ENCODE measurements around the gene CASZ1.

CASZ1 gene

DNA sequence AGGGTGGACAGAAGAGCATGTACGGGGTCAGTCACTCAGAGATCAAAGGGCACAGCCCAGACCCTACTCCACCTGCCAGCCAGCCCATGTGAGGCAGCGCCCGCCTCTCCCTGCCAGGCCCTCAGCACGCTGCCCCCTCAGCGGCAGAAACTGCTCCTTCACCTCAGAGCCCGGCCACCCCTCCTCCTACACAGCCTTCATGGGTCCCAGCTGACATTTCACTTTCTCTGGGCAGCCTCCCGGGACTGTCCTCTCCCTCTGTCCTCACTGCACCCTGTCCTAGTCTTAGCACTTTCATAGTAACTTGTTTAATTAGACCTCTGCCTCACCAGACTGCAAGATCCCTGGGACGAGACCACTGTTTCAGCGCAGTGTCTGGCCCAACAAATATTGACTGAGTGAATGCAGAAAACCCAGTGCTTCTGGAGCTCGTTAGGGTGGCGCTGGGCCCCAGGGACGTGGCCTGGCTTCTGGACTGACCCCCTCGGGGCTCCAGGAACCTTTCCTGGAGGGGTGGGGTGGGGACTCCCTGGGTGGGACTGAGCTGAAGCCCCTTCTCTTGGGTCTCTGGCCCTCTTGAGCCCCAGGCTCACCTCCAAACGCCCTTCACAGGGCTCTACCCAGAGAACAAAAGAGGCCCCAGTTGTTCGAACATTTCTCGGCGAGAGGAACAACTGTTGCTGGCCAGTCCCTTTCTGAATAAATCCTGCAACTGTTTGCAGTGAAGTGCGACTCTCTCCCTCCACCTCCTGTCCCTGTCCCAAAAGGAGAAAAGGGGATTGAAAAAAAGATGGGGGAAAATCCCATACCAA lies 114.9 kb downstream of the CASZ1 start:
- no peak for DNase-seq

DNA sequence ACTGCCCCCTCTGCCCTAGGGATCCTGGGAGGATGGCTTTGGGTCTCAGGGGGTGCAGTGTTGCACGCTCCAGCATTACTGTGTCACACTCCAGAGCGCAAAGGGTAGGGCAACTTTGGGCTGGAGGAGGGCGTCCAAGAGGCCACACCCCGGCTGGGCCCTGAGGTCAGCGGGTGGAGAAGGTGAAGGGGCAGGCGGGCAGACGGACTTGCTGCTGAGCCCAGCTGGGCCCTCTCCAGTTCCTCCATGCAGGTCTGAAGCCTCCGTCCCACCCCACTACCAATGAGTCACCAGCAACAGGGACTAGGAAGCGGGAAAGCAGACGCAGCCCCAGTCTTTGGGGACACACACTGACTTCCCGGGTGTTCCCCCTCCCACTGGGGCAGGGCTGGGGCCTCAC lies 116.0 kb downstream of the CASZ1 start:
- no peak for DNase-seq

DNA sequence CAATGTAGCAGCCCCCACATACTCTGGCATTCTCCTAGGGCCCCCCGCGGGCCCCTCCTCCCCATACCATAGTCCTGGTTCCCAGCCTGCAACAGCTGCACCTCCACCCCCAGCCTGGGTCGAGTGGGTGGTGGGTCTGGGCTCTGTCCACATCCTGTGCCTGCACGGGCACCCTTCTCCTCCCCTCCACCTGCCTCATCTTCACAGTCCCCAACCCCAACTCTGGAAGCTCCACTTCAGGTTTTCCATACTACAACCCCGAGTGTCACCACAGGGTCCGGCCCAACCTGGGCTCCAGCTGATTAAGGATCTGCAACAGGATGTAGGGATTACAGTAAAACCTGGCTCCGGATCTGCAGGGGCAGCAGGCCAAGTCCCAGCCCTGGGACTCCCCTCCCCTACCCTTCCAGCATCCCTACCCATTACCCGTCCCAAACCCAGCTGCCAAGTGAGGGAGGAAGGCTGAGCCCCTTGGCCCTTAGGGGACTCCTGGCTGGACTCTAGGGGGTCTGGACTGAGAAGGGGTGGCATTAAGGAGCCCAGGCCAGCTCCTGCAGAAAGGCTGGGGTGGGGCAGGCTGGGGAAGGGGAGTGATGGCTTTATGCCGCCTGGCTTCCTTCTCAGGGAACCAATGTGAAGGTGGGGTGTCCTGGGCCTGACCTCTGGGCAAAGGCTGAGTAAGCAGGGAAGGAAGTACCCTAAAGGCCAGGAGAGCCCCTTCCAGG lies 116.8 kb downstream of the CASZ1 start:
- DNase-seq, result no peak

DNA sequence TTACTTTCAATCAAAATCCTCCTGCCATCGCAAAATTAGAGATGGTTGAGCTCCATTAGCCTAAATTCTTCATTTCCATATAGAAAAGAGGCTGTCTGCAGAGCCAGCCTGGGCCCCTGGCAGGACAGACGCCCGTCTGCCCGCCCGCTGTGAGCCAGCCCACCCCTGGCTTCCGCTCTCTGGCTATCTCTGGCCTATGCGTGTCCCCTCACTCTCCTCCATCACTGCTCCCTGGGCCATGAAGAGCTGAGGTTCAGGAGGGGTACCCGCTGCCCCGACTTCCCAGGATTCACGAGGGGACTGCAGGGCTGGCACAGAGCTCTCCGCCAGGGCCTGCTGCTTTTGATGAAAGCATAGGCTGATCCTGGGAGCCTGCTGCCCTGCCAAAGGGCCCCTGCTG lies 117.6 kb downstream of the CASZ1 start:
- DNase-seq, result no peak

DNA sequence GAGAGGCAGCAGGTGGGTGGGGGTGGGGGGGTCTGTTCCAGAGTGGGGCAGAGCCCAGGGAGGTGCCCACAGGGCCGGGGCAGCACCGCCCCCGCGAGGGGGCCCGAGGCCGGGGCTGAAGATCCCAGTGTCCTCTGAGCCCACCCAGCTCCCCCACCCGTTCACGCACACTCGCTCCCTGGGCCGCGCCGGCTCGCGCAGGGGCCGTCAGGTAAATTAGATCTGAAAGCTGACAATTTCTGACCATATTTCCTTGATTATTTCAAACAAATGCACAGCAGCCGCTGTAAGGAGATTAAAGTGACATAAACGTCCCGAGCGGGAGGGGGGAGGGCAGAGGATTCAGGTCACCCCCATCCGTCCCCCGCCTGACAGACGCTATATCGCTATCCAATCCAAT lies 118.0 kb downstream of the CASZ1 start:
- DNase-seq, result no peak

DNA sequence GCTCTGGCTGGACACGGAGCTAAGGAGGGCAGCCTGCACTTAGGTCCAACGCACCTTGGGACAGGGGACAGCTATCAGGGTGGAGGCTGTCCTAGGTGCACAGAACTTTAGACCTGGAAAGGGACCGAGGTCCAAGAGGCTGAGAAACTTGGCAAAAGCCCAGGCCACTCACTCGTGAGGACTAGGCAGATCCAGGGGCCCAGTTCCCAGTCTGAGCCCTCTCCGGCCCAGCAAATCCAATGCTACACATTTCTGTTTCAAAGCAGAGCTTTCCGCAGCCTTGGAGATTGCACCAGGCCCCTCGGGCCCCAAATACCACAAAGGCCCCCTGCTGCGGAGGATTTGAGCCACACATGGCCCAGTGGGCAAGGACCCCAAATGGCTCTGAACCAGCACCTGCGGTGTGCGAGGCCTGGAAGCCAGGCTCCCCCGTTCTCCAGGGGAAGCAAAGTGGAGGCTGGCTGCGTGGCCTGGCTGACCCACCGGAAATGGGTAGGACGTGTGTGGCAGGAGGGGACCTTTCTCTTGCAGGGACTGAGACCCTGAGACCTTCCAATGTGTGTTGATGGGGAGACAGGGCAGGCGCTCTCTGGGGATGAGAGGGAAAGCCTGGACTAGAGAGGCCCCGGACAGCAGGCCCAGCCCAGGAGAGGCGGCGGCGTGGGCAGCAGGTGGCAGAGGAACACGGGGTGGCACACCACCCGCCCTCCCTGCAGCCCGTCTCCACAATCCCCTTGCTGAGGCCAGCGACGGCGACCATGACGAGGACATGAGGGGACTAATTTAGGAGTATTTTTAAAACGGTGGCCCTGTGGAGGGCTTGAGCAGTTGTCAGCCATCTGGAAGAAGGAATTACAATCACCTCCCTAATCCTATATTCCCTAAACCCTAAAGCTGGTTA lies 118.7 kb downstream of the CASZ1 start:
- DNase-seq, result no peak

DNA sequence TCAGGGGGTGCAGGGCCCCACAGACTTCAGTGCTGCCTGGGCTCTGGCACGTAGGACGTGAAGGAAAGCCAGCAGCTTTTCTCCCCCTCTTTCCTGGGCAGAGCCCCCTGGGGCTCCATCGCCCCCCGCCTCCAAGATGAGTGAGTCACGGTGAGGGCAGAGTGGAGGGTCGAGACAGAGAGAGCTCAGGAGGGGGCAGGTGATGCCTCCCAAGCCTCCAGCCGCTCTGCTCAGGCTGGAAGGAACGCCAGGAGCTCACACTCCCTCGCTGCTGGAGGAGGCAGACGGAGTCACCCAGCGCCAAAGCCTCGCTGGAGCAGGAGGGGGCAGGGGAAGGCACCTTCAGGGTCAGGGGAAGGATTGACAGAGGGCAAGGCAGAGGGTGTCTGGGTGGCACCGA lies 119.5 kb downstream of the CASZ1 start:
- no peak for DNase-seq

DNA sequence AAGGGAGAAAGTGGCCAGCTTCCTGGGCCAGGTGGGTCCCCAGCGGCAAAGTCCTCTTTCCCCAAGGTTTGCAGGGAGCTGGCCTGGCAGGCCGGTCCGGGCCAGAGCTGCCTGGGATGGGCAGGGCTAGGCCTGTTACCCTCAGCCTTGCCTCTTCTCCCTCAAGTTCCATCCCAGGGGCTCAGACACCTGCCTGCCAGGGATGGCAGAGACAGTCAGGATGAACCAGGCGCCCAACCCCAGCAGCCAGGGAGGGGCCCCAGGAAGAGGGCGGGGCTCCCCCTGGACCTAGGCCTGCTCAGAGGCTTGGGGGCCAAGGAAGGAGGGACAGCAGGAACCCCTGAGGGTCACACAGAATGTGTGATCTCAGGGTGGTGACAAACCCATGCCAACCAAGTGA lies 120.6 kb downstream of the CASZ1 start:
- DNase-seq, result no peak

DNA sequence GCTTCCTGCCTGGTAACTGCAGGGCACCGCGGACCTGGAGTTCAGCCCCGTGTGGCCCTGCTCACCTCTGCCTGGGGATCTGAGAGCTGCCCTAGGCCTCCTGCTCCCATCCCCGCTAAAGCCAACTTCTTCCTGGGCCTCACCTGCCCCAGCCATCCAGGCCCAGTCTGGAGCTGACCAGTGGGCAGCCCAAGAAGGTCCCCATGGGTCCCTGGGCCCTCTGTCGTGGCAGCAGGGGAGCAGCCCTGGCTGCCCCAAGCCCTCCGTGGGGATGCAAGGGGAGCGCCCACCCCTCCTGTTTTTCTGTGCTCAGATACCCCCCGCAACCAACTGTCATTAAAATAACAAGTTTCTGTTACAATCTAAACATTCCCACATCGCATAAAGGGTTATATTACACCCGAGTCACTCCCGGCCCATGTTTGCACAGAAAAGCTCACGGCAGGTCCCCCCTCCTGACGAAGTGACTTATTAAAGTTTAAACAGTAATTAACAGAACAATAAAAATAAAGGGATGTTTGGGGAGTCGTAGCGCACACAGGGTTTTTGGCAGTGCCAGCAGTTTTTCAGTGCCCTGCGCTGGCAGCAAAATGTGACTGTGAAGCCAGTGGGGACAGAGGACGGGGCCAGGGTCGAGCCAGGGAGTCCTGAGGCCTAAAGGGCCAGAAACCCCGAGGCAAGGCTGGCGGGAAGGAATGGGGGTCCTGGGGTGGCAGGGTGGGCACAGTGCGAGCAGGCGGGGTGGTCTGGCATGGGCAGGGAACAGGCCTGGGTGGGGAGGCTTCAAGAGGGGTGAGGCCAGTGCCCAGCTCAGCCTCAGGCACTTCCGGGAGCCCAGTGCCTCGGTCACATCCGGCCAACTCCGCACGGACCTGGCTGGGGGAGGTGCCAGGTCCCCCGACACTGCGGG lies 121.5 kb downstream of the CASZ1 start:
- no peak for DNase-seq

DNA sequence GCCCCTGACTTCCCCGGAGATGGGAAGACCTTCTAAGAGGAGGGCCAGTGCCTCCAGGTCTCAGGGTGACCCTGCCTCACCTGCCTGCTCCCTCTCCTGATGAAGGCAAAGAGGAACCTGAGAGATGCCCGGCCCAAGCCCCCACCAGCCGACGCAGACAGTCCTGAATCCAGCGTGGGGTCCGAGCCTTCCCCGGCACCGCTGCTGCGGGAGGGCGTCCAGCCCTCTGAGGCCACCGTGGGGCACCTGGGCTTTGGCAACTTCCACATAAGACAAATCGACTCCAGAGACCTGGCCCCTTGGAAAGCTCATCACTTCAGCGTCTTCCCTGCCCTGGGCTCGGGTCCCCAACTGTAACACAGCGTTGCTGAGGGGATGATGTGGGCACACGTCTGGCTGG lies 122.2 kb downstream of the CASZ1 start:
- no peak for DNase-seq

DNA sequence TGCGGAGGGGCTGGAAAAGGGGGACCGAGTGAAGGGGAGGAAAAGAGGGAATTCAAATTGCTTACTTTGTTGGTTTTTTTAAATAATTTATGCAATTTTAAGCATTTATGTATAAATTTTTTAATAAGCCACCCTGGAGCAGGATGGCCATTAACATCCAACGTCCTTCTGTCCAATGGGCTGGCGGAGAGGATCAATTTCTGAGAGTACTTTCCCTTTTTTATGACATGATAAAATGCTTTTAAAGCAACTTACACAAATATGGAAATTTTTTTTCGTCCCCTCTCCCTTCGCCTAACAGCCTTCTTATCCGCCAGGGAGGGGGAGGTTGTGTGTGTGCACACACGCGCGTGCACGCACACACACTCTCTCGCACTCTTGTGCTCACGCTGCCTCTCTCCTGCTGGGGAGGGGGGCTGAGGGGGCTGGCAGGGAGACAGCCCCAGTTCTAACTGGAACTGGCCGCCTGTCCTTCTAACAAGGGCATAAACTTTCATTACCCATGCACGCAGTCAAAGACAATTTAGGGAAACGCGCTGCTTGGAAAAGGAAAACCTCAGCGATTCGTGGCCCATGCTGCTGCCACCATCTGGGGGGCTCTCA lies 123.2 kb downstream of the CASZ1 start:
- no peak for DNase-seq

DNA sequence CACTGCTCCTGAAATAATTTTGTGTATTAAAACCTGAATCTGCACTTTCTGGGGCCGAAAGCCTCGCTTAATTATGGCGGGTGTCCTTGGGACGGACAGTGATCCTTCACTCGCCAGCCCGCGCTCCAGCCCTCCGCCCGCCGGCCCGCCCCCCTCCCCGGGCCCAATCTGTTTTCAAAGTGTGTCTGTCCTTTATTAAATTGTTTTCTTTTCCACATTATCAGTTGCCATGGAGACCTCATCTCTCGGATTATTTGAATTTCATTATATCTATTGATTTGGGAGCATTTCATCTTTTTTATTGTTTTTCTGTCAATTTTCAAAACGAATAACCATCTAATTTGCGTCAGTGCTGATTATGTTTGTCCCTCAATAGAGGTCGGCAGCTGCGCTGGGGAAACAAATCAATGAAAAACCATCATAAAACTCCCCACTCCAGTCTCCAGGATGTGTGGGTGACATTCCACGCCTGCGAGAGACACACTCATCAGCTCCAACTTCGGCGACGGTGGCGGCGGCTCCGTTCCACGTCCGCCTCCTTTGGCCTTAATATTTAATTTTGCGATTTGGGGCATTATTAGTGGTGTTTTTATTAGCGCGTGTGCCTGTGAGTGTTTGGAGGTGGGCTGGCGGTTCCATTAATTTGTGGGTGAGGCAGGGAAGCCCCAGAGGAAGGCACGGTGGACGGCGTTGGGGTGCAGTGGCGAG lies 123.9 kb downstream of the CASZ1 start:
- DNase-seq, result no peak

DNA sequence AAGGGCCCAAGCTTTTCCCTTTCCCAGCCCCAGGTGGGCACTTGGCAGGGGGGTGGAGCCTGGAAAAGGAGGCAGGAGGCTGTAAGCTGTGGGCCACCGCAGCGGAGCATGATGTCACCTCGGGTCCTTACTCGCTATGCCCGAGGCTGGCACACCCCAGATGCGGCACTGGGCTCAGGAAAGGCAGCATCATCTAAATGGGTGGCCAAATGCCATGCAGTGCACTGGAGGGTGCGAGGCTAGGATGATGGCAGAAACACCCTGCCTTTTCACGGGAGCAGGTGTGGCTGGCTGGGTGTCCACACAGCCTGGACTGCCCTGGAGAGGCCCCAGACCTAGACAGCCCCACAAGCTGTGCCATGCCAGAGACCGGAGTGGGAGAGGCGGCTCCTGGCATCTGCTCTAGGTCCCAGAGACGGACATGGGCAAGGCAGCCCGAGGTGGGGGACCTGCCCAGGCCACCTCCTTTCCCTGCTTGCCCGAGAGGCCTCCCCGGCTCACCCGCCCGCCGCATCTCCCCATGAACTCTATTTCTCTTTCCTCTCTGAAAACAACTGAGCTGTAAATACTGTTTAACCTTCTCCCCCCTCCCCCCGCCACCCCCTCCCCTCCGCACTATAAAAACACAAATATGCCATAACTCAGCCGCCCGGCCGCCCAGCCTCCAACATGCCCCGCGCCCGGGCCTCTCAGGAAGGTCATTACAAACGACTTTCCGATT lies 124.7 kb downstream of the CASZ1 start:
- no peak for DNase-seq

DNA sequence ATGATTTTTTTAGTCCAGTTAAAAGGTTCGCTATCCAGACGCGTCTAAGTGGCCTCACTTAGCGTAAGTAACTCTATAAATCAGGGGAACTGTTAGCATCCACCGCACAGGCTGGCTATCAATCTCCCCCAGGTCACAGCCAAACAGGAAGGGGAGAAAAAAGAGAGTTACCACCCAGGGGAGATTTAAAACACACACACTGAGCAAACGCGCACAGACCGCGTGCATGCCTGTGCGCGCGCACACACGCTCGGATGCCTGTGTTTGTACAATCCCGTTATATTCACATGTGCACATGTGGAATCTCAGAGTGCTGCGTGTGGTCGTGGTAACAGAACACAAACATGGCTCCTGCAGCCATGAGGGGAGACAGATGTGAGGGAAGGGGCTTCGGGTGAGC lies 125.4 kb downstream of the CASZ1 start:
- no peak for DNase-seq

DNA sequence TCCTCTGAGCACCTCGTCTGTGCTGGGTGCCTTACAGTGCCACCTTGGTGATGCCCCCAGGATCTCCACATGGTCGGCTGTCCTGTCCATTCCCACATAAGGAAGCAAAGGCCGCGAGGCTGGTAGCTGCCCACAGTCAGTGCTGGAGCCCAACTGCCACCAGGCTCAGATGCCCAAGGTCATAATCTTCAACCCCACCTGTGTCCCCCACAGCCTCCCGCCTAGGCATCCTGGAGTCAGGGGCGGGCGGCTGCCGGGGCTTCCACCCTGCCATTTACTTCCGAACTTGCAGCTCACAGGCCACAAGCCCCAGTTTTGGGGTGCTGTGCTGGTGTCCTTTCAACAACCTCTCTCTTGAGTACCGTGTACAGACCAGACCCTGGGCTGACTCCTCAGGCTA lies 126.3 kb downstream of the CASZ1 start:
- DNase-seq, result no peak

DNA sequence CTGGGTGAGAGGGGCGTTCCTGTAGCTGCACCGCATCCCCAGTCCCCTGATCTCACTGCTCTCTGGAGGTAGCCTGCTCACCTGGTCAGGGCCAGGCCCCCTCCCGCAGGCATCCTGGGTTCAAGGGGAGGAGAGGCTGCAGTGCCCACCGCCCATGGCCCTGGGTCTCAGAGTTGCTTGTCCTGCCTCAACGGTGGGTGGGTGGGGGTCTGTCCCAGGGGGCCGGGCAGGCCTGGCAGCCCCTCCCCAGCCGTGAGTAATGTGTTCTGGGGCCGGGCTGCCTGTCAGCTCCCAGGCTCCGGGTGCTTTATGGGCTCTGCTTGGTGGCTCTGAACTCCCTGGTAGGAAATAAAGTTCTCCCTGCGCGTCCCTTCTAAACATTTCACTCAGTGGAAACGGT lies 126.9 kb downstream of the CASZ1 start:
- DNase-seq, result no peak

DNA sequence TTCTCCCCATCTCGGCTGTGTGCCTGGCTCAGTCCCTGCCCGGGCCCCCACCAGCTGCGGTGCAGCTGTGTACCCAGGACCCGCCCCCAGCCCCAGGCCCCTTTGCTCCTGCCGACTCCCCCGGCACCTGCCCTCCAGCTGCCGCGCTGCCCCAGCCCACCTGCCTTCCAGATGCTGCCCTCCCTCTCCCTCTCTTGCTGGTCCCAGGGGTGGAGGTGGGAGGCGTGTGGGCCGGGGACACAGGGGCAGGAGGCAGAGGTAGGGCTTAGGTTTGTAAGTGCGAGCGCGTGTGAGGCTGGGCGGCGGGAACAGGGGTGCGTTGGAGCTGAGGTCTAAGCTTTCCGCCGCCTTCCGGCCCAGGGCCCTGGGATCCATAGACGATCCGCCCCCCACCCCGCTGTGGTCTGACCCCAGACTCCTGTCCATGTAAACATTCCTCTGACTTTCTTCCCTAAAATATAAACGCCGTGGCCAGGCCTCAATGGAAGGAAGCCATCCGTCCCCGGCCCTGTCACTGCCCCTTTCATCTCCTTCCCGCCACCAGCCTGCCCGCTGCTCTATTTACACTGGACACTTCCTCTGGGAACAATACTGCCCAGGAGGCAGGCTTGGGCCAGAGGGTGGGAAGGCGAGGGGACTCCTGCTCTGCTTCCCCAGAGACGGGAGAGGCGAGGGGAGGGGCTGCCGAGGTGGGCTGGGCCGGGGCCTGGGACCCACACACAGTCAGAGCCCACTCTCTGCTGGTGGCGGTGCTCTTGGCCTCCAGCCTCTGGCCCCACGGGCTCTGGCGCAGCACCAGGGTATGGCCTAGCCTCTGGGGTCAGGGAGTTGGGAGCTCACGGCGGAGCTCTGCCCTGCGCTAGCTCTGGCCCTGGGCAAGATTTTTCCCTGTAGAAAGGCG lies 128.3 kb downstream of the CASZ1 start:
- no peak for DNase-seq

DNA sequence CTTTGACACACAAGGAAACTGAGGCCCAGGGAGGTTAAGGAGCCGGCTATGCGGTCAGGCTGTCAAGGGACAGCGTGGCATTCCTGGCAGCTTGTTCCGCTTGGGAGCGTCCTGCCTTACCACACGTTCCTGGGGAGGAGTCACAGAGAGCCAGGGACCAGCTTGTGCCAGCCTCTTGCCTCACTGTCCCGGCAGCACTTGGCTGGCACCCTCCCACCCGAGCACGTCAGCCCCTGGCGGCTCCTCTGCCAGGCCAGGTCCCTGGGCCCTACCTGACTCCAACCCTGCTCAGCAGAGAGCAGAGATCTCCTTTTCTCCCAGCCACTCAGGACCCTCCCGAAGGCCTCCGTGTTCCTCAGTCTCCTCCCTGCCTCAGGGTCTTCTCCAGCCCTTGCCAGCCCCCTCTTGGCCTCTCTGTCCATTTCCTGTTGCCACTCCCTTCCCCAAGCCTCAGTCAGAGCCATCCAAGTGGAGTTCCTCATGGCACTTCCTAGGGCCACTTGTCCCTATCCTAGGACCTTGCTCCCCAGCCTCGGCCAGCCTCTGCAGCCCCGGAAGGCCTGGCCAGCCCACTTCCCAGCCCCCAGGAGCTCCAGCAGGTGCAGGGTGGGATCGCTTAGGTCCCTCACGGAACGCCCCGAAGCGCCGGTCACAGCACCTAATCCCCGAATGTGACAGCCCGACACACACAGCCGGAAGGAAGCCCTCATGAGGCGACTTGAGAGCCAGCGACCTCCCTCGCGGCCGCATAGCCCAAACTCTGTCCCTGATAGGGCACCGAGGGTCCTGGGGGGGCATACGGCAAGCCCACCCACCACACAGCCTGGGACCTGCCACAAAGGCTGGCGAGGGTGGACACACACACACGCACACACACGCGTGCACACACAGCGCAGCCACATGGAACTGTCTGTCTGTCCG lies 130.3 kb downstream of the CASZ1 start:
- no peak for DNase-seq

Measured in CD4-positive, alpha-beta T cell treated with Interleukin-4 for 1 hour (primary cell).